GM19035 (cell line): Measurements from ENCODE around the gene TBX15.

Experiments used
- ATAC-seq: cut with Tn5 transposase; IDR thresholded peaks from one replicate; pipeline ENCODE4 v1.9.1; 2021; ENCODE audit not compliant: unreplicated experiment

TBX15 gene

DNA sequence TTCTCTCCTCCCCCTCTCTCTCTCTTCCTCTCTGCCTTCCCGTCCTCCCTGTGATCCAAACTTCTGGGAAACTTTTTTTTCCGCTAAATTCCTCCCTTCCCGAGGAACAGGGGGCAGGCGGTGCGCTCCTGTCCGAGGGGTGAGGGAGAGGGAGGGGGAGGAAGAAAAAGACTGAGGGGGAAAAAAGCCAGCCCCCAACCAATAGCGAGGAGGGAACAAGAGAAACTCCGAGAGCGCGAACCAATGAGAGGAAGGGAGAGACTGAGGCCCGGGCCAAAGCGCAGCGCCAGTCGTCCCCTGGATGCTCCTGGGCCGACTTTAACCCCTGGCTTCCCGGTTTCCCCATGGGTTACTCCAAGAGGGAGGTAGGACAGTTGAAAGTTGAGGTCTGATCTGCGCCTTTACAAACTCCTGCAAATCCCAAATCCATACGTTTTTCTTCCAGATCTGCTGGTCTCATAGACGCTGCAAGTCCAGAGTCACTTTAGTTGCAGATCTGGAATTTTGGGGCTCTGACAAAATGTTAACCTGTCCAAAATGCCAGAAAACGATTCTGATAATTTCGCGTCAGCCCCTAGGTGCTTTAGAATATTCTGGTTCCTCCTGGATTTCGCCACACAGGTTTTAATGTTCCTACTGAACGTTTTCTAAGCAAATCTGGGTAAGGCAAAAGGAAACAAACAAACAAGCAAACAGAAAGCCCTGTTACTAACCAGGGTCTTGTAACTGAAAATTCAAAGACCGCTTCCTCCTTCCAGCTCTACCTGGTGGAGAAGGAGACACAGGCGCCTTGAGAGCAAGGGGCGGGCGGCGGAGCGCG, at the start of gene TBX15:
TSS of gene TBX15 (minus strand) at position 158 of the 820 bp plus-strand sequence. CDS start 548 bp downstream, outside the sequence.
- ATAC-seq = no peak

DNA sequence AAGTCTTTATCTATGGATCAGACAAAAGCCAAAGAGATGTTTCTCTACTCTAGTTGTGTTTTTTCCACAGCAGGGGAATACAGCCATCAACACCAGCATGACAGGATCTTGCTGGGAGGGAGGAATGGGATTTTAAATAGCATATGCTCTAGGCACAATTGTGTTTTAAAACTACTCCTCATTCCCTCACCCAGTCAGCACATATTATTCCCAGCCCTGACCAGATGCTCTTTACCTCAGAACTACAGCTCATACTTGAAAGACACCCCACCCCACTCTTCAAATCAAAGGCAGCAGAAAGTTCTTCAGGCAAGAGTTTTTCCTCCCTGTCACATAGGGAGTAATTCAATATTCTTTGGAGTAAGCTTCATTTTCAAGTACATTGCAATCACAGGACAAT, 46.2 kb upstream of the TBX15 start:
- no peak for ATAC-seq

- ATAC-seq = no peak
Observed at GRCh38 chr1:119032986-119033385, 44.8 kb upstream of the TBX15 start.

- ATAC-seq = no peak
Observed at GRCh38 chr1:119027759-119028158, 39.6 kb upstream of the TBX15 start.

DNA sequence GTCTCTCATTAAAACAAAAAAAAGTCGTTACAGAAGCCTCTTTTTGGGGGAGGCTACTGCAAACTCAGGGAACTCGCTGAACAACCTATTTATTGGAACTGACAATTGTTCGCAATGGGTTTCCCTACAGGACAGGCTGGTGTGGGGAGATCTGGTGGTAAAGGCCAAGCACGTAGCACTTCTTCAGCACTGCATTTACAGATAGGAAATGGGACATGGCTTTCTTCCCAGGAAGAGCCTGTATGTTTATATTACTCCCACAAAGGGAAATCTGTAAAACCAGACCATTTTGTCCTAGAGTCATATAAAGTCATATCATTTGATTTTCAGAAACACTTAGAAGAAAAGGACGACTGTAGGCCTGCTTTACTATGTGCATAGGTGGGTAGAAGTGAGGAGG, 38.8 kb upstream of the TBX15 start:
- ATAC-seq = no peak

DNA sequence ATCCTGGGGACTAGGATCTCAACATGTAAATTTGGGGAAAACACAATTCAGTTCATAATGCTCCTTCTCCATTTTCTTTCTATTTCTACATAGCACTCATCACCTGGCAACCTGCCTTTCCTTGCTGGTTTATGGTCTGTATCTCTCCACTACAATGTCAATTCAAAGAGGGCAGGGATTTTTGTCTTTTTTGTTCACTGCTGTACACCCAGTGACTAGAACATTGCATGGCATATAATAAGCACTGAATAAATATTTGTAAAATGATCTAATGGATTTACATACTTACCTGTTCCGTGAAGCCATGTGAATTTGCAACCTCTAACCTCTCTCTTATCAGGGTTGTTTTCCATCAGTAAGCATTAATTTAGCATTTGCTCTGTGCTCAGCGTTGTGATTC, 27.4 kb upstream of the TBX15 start:
- no peak for ATAC-seq

DNA sequence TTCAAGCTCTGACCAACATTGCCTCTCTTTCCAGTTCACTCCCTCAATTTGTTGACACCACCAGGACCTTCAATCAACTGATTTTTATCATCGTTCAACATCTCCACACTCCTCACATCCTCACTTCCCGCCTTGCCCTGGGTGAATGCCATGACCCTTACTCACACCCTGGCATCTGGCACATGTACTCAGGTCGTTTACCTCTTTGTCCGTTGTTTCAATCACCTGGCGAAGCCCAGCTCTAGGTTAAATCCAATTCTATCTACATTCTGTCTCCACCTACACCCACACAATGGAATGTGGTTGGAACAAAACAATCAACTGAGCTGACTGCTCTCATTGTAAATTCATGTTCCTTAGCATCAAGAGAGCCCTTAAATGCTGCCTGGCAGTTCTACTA, 24.2 kb upstream of the TBX15 start:
- no peak for ATAC-seq

GRCh38 chr1:119011706-119012105, 23.6 kb upstream of the TBX15 start:
- ATAC-seq = no peak

GRCh38 chr1:119011116-119011515, 23.0 kb upstream of the TBX15 start:
- no peak for ATAC-seq

DNA sequence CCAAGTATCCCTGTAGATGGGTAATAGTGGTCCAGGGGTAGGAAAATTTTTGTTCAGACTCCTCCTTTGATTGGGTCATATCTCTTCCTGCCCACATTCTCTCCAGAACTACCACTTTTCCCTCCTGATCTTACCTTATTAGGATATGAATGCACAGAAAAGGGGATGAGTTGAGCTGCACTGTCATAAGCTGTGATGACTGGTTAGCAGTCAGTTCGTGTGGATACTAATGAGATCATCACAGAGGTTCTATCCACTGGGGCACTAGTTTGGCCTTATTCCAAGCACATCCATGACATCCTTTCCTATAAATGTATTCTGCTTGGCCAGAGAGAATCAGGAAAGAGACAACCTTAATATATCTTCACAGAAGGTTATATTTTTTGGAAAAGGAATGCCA, 22.1 kb upstream of the TBX15 start:
- ATAC-seq = no peak

- ATAC-seq = no peak
Observed at GRCh38 chr1:119009312-119009655, 21.1 kb upstream of the TBX15 start.

- peak; percentile 54 for ATAC-seq
Observed at GRCh38 chr1:119008483-119009311, 20.6 kb upstream of the TBX15 start.

GRCh38 chr1:119007670-119008482, 19.7 kb upstream of the TBX15 start:
- no peak for ATAC-seq

DNA sequence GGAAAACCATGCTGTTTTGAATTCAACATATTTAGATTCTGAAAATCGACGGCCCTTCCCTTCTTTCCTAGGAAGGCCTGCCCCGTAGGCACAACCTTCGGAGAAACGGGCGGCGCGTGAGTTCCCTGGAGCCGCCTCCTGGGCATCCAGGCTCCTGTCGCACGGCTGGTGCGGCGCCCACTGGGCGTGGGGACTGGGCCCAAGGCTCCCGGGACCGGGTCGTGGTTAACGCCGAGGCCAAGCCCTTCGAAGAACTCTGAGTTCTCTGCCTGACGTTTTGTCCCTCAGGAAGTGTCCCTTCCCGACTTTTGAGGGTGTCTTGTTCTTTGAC, 19.2 kb upstream of the TBX15 start:
- no peak for ATAC-seq

- no peak for ATAC-seq
Observed at GRCh38 chr1:119006406-119007279, 18.5 kb upstream of the TBX15 start.

DNA sequence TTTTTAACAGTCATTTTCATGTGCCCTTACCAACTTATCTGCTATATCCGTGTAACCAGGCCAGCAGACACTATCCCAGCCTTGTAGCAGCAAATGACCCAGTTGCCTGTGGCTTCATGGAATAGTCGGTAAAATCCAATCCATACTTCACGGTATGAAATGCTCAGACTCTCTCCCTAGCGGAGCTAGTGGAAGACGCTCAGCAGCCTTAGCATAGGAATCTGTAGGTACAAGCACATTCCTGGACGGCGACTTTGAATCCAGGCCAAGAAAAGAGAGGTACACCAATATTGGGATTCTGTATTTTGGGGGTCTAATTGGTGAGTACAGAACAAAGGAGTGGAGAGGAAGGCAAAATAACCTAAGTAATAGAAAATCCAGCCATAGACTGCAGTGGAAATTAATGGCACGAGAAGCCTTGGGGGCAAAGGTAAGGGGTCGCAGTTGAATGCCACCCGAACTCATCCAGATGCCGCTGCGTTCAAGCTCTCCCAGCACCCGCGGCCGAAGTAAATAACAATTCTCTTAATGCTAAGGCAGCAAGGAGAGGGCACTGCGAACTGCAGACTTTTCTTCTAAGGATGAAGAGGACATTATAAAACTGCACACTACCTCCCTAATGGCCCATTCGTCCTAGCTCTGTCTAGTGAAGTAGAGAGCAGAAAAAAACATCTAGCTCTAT, 17.7 kb upstream of the TBX15 start:
- ATAC-seq = no peak

- no peak for ATAC-seq
Observed at GRCh38 chr1:119004781-119005180, 16.6 kb upstream of the TBX15 start.

- no peak for ATAC-seq
Observed at GRCh38 chr1:119004129-119004527, 16.0 kb upstream of the TBX15 start.

DNA sequence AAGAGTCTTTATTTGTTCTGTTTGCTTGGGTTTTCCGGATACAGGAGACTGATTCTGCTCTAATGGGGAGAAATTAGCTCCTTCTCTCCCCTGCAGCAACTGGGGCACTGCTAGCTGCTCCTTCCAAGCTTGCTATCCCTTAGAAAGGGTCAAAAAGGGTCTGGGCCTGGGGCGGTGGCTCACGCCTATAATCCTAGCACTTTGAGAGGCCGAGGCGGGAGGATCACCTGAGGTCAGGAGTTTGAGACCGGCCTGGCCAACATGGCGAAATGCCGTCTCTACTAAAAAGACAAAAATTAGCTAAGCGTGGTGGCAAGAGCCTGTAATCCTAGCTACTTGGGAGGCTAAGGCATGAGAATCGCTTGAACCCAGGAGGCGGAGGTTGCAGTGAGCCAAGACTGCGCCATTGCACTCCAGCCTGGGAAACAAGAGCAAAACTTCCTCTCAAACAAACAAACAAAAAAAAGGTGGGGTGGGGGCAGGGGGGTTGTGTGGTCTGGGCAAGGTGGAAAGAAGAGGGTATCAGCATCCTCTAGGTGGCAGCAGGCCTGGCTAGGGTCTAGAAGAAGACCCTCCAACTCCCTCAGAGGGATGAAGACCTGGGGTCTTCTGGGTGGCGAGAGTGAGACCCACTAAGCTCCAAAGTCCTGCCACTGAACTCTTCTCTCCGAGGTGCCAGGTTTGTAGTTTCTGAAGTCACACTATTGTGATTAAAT, 15.4 kb upstream of the TBX15 start:
- no peak for ATAC-seq
